Islet of Langerhans (tissue), 1 donor: ENCODE results near the gene GRIK5.
"Not testable (repeated sequence)": the region's sequence is repeated elsewhere in the genome, so short reads cannot be mapped to it uniquely, and the experiment has no call there.

ENCODE experiments used
- FAIRE-seq: peaks from one replicate; lab custom pipeline; 2011; peaks lifted over from hg19 to GRCh38; lab: Jason Lieb, UNC

The GRIK5 gene

DNA sequence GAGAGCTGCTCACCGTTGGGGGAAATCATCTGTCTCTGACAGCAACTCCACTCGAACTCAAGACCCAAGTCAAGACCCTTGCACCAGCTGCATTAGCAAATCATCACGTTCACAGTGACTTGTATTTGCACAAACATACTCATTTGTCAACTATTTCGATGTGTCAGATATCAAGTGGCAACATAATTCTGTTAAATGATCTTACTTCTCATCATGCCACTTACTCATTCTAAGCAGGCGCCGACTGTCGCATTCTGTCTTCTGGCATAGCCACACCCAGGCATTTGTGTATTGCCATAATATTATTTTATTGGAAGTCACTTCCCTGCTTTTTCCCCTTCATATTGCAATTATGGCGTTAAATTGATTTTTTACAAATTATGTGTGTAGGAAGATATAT is 53.0 kb downstream of the GRIK5 start:
- no peak for FAIRE-seq

DNA sequence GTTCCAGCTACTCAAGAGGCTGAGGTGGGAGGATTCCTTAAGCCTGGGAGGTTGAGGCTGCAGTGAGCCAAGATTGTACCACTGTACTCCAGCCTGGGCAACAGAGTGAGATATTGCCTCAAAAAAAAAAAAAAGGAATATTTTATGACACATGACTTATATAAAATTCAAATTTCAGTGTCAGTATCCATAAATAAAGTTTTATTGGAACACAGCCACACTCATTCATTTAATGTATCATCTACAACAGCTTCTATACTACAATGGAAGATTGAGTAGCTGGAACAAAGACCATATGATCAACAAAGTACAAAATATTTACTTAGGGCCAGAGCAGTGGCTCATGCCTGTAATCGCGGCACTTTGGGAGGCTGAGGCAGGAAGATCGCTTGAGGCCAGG is 57.3 kb downstream of the GRIK5 start:
- not testable (repeated sequence) for FAIRE-seq

DNA sequence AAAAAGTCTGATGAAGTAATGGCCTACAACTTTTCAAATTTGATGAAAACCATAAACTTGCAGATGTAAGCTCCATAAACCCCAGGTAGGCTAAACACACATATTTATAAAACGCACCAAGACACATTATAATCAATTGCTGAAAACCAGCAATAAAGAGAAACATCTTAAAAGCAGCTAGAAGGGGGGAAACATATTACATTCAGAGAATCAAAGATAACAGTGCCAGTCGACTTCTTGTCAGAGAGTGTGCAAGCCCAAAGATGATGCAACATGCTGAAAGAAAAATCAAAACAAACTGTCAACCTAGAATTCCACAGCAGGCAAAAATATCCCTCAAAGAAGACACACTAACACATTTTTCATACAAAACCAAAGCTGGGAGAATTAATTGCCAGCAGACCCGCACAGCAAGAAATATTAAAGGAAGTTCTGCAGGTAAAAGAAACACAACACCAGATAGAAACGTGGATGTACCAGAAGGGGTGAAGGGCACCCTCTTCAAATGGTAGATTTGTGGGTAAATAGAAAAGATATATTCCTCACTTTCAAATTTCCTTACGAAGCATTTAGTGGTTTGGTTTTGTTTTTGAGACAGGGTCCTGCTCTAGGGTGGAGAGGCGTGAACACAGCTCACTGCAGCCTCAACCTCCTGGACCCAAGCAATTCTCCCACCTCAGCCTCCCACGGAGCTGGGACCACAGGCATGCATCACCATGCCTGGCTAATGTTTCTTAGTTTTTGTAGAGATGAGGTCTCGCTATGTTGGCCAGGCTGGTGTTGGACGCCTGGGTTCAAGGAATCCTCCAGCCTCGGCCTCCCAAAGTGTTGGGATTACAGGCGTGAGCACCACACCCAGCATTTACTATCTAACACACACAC is 59.5 kb downstream of the GRIK5 start:
- no peak for FAIRE-seq

DNA sequence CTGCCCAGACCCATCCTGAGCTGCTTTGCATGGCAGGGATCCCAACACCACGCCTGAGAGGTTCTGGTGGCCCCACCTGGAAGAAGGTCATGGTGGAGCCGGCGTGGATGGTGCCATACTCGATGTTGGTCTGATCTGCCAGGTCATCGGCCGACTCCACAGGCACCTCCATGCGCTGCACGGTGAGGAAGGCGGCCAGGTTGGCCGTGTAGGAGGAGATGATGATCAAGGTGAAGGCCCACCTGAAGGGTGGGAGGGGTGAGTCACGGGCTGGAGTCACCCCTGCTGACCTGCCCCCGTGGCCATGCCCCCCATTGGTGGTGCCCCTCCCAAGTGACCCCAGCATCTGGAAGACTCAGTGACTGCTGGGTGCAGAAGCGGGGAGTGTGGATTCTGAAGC is 63.4 kb downstream of the GRIK5 start:
- no peak for FAIRE-seq

DNA sequence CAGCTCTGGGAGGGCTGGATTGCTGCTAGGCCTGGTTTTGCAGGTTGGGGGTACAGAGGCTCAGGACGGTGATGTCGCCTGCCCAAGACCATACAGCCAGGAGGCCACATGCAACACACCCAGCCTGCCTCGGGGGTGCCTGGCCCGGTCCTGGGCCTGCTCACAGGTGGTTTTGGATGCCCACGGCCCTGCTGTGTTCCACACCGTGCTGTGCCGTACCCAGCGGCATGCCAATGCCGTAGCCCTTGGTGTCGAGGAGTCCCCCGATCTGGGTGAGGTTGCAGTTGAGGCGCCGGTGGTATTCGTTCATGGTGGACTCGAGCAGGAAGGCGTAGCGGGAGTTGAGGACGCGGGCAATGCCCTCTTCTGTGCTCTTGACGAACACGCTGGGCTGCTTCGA is 64.5 kb downstream of the GRIK5 start:
- FAIRE-seq: no peak

DNA sequence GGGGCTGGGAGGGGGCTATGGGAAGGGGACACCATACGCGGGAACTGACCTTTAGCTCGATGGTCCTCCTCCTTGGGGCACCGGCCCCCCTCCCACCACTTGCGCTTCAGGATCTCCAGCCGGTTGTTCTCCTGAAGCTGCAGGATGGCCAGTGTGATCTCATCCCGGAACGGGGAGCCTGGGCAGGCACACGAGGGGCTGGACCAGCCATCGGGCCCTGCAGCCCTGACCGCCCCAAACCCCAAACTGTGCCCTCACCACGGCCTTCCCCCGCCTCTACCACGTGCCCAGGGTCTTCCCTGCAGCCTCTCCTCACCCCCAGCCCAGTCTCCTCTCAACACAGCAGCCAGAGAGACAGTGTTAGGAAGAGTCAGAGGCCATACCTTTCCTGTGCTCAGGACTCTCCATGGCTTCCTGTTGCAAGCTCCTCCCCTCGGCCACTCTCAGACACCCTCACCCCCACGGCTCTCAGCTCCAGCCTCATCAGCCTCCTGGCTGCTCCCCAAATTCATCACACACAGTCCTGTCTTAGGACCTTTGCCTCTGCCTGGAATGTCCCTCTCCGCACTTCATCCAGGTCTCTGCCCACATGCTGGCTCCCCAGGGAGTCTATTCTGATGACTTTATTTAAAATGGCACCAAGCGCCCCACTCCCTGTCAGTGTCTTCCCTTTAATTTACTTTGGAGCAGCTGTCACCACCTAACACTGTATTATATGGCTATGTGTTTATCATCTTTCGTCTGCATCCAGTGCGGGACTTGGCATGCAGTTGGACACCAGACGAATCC is 66.3 kb downstream of the GRIK5 start:
- FAIRE-seq: no peak

DNA sequence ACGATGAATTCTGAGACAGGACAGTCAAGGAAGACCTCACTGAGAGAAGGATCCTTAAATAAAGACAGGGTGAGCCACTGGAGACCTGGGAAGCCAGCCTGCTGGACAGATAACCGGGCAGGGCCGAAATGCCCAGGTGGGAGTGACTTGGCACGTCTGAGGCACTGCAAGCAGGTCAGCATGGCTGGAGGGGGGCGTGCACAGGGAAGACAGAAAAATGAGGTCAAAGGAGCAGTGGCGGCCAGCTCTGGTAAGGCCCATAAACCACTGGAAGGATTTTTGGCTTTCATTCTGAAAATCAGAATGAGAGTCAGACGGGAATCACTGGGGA is 70.2 kb downstream of the GRIK5 start:
- no peak for FAIRE-seq

DNA sequence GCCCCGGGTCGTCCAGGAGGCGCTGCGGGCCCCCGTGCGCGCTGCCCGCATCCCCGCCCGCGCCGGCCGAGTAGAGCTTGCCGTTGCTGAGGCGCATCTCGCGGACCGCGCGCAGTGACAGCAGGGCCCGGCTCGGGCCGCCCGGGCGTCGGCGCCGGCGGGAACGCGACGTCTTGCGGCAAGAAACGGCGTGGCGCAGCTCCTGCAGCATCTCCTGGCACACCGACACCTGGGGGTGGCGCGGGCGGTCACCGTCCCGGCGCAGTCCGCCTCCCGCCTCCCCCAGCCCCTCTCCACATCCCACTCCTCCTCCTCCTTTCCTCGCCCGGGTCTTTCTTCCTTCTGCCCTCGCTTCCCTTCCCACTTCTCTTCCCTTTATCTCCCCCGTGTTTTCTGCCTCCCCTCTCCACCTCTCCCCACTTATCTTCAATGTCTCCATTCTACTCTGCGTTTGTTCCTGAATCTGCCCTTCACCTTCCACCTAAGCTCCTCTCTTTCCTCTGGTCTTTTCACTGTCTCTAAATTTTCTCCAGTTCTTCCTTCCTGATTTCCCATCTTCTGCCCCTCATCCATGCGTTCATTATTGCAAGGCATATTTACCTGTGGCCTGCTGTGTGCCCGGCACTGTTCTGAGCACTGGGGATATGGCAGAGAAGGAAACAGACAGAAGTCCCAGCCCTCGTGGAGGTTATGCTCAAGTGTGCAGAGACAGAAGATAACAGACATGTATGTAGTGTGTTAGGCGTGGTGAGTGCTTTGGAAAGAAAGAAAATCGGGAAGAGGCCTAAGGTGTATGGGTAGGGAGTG is 70.7 kb downstream of the GRIK5 start:
- FAIRE-seq: no peak

DNA sequence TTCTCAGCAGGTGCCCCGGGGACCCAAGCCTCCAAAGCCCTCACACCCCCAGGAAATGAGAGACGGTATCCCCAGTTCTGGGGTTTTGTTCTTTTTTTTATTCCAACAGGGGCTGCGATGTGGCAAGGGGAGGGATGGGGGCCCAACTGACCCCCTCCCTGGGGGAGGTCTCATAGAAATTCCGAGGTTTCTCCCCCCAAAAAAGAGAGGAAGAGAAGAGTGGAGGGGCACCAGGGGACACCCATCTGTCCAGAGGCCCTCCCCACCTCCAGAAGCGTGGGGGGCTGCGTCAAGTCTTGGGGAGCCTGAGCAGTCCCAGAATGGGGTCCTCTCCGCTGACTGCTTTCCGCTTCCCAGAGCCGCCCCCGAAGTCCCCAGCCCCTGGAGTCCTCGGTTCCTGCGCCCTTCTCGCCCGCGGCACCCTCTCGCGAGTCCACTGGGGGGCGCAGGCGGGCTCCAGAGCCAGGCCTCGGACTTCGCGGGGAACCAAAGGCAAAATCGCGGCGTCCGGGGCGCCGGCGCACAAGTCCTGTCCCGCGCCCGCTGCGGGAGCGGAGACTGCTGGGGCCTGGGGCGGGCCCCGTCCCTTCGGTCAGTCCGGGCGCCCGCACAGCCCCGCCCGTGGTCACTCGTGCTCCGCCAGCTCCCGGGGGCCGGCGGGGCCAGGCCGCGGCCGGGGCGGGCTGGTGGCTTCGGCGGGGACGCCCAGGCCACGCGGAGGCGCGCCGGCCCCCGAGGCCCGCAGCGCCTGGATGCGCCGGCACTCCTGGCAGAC is 71.6 kb downstream of the GRIK5 start:
- FAIRE-seq: no peak

DNA sequence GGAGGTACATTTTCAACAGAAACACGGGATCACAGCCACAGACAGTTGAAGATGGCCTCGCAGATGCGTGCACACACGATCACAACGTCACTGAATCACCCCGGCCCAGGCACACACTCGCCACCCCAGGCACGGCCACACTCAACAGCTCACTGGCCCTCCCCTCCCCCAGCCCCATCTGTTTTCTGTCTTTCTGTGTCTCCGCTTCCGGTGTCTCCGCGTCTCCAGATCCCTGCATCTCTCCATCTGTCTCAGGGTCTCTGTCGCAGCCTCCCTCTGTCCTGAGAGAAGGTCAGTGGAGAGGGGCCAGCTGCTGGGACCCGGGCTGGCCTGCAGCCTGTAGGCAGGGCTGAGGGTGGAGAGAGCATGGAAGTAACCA is 72.2 kb downstream of the GRIK5 start:
- no peak for FAIRE-seq

DNA sequence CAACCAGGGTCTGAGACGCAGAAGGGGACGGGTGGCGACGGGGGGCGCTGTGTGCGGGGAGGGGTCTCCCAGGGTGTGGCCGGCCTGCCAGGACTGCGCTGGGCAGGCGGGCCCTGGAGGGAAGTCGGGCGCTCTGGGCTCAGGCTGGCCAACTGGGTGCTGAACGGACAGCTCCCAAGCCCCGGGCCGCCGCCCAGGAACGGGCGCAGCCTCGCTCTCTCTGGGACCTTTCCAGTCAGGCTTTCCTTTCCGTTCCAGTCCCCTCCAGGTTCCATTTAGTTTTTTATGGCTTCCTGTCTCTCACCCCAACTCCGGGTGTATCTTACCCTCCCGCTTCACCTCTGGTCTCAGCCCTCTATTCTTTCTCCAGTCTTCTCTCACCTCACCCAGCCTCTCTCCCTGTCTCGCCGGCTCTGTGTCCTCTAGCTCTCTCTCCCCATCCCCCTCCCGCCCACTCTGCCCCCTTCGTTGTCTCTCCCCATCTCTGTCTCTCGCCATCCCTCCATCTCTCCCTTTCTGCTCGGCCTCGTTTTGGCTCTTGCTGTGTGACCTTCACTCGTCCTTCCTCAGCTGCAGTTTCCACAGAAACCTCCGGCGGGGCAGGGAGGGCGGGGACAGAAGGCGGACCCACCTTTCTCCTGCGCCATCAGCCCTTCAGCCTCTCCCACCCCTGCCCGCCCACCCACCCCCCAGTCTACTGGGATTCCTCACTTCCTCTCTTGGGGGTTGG is 72.7 kb downstream of the GRIK5 start:
- FAIRE-seq: no peak

DNA sequence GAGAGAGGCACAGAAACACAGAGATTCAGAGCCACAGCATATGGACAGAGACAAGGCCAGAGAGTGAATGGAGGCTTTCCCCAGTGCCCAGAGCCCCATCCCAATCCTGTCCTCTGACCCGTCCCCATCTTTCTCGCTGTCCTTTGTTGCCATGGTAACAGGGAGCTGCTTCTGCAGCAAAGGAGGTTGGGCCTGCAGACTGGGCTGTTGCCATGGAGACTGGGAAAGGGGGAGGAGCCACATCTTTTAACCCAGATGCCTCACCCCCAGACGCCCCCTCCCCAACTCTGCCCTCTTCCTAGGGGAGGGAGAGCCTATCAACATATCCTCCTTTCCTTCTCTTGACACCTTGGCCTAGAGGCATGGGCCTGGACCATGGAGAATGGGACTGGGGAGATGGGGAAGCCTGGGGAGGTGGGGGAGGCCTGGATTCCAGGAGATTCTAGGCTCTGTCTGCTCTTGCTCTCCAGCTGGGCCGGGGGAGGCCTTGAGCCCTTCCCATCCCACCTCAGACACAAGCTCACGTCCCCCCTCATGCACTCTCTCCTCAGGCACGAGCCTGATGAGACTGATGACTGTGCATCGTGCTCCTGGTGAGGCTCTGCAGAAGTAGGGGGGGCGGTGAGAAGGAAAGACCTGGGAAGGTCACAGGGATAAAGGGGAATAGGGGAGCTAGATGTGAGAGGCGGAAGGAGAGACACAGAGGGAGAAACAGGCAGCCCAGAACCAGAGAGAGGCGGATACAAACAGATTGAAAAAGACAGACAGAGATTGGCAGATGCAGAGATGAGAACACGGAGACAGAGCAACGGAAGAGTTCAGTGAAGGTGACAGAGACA is 73.8 kb downstream of the GRIK5 start:
- no peak for FAIRE-seq

DNA sequence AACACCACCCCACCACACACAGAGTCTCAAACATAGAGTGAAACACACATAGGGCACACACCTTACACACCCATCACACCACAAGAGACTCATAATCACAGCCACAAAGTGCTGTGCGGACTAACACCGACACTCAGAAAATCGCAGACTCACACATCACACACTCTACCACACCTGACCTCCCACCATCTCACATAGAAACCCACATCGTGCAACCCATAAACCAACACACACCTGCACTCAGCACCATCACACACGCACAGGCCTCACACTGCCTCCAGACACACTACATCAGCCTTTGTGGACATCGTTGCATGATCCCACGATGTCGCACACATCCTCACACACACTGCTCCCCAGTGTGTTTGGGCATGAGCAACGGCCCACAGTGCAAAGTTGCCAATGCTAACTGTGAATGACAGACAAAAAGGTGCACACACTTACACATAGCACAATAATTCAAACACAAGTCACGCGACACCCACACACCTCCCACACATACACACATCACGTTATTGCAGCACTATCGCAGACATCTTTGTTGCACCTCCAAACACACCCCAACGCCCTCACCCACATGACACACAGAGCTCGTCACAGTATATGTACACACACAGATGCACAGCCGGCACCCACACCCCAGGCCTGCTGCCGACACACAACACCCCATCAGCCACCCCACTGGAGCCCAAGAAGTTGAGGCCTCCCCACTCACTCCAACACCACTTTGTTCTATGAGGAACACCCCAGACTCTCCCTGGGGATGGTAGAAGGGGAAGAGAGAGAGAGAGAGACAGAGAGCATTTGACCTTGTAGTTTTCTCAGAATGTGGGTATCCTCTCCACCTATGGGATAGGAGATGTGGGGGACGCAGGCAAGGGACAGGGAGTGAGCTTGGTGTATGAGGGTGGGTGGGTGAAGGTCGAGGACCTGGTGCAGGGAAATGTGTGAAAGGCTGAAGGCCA is 74.7 kb downstream of the GRIK5 start:
- FAIRE-seq: no peak

DNA sequence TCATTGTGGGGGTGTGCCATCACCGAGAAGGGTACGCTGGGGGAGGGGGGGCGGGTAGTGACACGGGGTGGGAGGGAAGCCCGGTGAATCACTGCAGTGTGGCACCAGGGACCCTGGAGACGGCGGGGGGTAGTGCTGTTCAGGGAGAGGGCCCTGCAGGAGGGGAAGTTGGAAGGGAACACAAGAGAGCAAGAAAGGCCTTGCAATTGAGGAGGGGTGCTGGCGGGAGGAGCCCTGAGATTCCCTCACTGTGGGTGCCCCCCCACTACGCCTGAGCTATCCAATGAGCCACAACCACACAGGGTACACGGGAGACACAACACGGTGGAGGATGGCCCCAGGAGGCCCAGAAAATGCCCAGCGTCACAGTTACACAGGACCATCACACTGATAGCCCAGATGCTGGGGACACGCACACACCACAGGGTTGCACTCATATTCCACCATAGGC is 75.5 kb downstream of the GRIK5 start:
- no peak for FAIRE-seq

DNA sequence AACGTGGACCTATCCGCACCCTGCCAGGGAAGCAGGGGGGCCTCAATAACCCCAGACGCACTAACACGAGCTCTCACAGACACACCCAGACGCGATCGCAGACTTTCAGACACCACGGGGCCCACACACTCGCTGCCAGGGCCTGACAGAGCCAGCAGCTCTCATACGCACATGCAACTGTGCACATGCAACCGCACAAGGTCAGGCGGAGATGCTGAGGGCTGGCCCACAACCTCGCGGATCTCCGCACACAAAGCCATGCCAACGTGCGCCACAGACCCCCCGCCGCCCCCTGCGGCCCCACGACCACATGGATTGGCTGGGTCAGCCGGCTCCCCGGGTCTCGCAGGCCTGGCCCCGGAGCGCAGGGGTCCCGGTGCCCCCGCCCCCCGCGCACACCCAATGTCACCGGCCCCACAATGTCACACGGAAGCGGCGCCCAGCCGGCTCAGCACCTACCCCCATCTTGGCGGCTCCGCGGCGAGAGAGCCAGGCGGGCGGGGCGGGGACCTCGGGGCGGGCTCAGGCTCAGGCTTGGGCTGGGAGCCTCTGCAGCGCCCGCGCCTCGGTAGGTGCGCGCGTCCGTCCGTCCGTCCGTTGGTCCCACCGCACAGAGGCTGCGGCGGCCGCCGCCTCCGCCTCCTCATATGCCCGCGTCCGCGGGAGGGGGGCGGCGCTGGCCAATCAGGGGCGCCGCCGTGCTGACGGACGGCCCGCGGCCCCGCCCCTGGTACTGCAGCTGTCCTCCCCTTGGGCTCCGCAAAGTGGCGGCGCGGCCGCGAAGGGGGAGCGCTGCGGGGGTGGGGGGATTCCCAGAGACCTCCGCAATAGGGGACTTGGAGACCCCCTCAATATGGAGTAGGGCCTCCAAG is 76.2 kb downstream of the GRIK5 start, which contains the start of gene ATP1A3:
Gene ATP1A3, minus strand, starts transcription at position 619 of the 872 bp plus-strand sequence. Its CDS starts 154 bp downstream, at position 465.
- FAIRE-seq: no peak

DNA sequence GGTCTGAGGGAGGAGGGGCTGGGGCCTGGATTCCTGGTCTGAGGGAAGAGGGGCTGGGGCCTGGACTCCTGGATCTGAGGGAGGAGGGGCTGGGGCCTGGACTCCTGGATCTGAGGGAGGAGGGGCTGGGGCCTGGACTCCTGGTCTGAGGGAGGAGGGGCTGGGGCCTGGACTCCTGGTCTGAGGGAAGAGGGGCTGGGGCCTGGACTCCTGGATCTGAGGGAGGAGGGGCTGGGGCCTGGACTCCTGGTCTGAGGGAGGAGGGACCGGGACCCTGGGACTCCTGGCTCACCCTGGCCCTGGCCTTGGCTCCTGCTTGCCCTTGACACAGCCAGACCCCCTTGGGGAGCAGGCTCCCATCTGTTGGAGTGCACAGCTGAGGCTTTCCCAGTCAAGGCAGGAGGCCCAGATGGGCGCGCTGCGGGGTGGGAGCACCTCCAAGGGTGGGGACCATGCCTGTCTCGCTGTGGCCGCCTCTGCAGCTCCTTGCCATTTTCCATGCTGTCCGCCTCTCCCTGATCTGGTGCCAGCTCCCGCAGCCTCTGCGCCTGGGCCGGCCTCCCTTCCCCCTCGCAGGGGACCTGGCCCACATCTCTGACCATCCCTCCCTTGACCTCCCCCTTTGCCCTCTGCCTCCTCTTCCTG is 78.0 kb downstream of the GRIK5 start:
- FAIRE-seq: not testable (repeated sequence)

DNA sequence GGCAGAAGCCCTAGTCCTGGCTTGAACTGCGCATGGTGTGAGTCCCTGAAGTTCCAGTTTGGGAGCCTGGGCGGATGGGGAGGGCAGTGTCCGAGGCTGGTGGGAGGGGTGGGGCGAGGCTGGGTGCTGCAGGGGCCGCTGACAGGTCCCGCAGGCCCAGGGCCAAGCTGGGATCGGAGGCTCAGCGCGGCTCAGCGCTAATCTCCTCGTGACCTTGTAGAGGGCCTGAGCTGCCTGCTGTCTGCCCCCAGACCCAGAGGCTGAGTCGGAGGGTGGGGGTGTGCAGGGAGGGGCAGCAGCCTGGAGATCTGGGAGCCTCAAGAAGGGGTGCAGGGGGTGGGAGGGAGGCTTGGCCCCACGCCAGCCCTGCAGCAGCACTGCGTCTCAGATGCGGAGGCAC is 79.0 kb downstream of the GRIK5 start:
- FAIRE-seq: no peak

DNA sequence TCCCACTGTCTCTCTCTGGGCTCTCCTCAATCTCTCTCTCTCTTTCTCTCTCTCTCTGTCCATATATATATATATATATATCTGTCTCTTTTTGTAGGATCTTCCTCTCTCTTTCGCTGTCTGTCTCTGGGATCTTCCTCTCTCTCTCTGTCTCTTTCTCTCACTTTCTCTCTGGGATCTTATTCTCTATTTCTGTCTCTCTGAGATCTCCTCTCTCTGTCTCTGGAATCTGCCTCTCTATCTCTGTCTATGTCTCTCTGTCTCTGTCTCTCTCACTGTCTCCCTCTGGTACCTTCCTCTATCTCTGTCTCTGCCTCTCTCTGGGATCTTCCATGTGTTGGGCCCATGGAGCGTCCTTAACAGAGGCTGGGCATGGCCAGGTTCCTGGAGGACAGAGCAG is 79.4 kb downstream of the GRIK5 start:
- no peak for FAIRE-seq
